Measurements from ENCODE around the gene DDIAS.
"Not testable (repeated sequence)": the region's sequence is repeated elsewhere in the genome, so short reads cannot be mapped to it uniquely, and the experiment has no call there.

DDIAS gene

GRCh38 chr11:82959987-82960778 is 58.6 kb downstream of the DDIAS start:
- H3K4me3 ChIP-seq (ENCODE audit: low read depth, low read length), result no peak overlapping the region

GRCh38 chr11:82960779-82961143 is 59.2 kb downstream of the DDIAS start:
- no peak for TF ChIP-seq CTCF (IDR thresholded peaks at IDR 0.05; ENCODE audit: borderline replicate concordance, insufficient read depth, low read depth, low read length)

More at GRCh38 chr11:82959987-82960778, 58.6 kb downstream of the DDIAS start:
- no peak for TF ChIP-seq CTCF (IDR thresholded peaks at IDR 0.05; ENCODE audit: borderline replicate concordance, insufficient read depth, low read depth, low read length)

GRCh38 chr11:82962021-82962420 is 60.5 kb downstream of the DDIAS start:
- not testable (repeated sequence) for H3K4me3 ChIP-seq (ENCODE audit: low read depth, low read length)

More at GRCh38 chr11:82960779-82961143, 59.2 kb downstream of the DDIAS start:
- no peak overlapping the region for H3K4me3 ChIP-seq (ENCODE audit: low read depth, low read length)

GRCh38 chr11:82967381-82967780 is 65.8 kb downstream of the DDIAS start:
- TF ChIP-seq CTCF (IDR thresholded peaks at IDR 0.05; ENCODE audit: borderline replicate concordance, insufficient read depth, low read depth, low read length), result no peak
- no peak overlapping the region for H3K4me3 ChIP-seq (ENCODE audit: low read depth, low read length)

GRCh38 chr11:82969811-82970210 is 68.3 kb downstream of the DDIAS start:
- H3K4me3 ChIP-seq (ENCODE audit: low read depth, low read length), result no peak overlapping the region
- TF ChIP-seq CTCF (IDR thresholded peaks at IDR 0.05; ENCODE audit: borderline replicate concordance, insufficient read depth, low read depth, low read length), result no peak

GRCh38 chr11:82970507-82971083 is 69.1 kb downstream of the DDIAS start:
- not testable (repeated sequence) for H3K4me3 ChIP-seq (ENCODE audit: low read depth, low read length)

GRCh38 chr11:82971519-82971946 is 70.0 kb downstream of the DDIAS start:
- not testable (repeated sequence) for H3K4me3 ChIP-seq (ENCODE audit: low read depth, low read length)

- no peak overlapping the region for H3K4me3 ChIP-seq (ENCODE audit: low read depth, low read length)
- TF ChIP-seq CTCF (IDR thresholded peaks at IDR 0.05; ENCODE audit: borderline replicate concordance, insufficient read depth, low read depth, low read length), result no peak
These were observed 70.6 kb downstream of the DDIAS start for GRCh38 chr11:82972103-82972502.
